Esophagus squamous epithelium (tissue), 5 donors: Measurements from ENCODE around the gene KCNJ18. TPM values are rescaled to one million over a fixed set of nuclear protein-coding genes. Genes with fewer than 3 reads are reported as not detected.
"Not testable (repeated sequence)": the region's sequence is repeated elsewhere in the genome, so short reads cannot be mapped to it uniquely, and the experiment has no call there.

ENCODE experiments used
- DNase-seq: peaks from one replicate; lab custom pipeline; 2025; lab: John Stamatoyannopoulos, UW
- H3K27ac ChIP-seq, 4 donors: fragments of 200-600 bp; sonication (generic); one replicate each; pipeline ENCODE4 v1.5.1; 2016 to 2019; ENCODE audit warnings: mild to moderate bottlenecking in 1 of 4
- H3K27me3 ChIP-seq, 4 donors: fragments of 200-600 bp; sonication (generic); 1 replicate in 3 of 4; 2 replicates in 1 of 4; pipeline versions ENCODE4 v1.5.1 to v1.6.0; 2017 to 2021; ENCODE audit warnings: antibody characterized with exemption in 1 of 4
- H3K36me3 ChIP-seq, 3 donors: fragments of 200-600 bp; sonication (generic); one replicate each; pipeline ENCODE4 v1.5.1; 2016 to 2019
- H3K4me1 ChIP-seq, 3 donors: fragments of 200-600 bp; sonication (generic); one replicate each; pipeline ENCODE4 v1.5.1; 2017 to 2019
- H3K4me3 ChIP-seq, 4 donors: fragments of 200-600 bp; sonication (generic); 1 replicate in 3 of 4; 2 replicates in 1 of 4; pipeline ENCODE4 v1.5.1; 2016 to 2019; ENCODE audit warnings: mild to moderate bottlenecking in 2 of 4, moderate library complexity in 1 of 4
- H3K9me3 ChIP-seq, 3 donors: fragments of 200-600 bp; sonication (generic); one replicate each; pipeline ENCODE4 v1.5.1; 2016 to 2019
- WGBS, 2 donors: methylation state at CpG; one replicate each; pipeline ENCODE4 v1.1.5; 2018; 5-methylcytosine and 5-hydroxymethylcytosine counted together
- intact Hi-C: fragments of 100-400 bp; cut with DNase I; formaldehyde crosslinking; loops from one replicate; pipeline ENCODE4 v1.15.0; 2022
- total RNA-seq, 4 donors: library from RNA; depleted of rRNA; stranded (reverse); fragments of >200 nt; gene quantifications; one replicate each; pipeline ENCODE4 v1.1.0, GENCODE V29; 2016
- donor health status: DM: yes; HTN: yes; CAD: no.

Gene KCNJ18
- under 1 TPM in 1 of 4 donors, not detected in 3; 0.49 TPM for total RNA-seq

DNA sequence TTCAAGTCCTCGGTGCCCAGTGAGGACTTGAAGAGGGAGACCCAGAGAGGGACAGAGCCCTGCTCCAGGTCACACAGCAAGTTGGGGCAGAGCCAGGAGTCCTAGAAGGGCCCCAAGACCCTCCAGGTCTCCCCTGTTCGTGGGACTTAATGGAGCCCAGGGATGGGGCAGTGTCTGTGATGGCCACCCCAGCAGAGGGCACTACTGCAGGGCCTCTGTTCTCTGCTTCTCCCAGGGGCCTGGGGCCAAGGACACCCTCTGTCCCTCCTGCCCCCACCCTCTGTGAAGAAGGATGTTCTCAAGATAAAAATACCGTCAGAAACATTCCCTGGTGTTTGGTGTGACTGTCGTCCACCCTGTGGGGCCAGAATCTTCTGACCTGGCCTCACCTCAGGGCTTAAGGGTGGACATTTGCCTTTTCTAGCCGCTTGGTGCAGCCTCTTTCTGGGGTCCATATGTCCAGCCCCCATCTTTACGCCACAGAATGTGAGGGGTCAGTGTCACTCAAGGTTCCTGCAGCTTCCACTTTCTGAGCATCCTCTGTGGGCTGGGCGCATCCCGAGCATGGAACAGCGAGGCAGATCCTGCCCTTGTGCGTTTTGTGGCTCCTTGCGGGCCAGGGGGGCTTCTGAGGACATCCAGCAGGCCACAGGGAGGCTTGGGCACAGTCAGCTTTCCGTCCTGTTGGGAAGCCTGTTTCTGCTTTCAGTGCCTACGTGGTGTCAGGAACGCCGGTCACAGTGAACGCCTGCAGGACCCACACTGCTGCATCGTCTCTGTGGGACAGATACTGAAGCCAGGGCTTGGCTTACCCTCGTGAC is at the start of gene KCNJ18:
Gene KCNJ18, plus strand, starts transcription at position 641 of the 821 bp plus-strand sequence. CDS start 10,264 bp downstream, outside the sequence.
- H3K4me1 ChIP-seq, H3K4me3 ChIP-seq, H3K27ac ChIP-seq, intact Hi-C loops, DNase-seq, H3K27me3 ChIP-seq, H3K9me3 ChIP-seq, H3K36me3 ChIP-seq: not testable (repeated sequence)
- 0 to 69% methylated on average over 1 to 5 of the region's 18 CpGs for WGBS, 2 donors

DNA sequence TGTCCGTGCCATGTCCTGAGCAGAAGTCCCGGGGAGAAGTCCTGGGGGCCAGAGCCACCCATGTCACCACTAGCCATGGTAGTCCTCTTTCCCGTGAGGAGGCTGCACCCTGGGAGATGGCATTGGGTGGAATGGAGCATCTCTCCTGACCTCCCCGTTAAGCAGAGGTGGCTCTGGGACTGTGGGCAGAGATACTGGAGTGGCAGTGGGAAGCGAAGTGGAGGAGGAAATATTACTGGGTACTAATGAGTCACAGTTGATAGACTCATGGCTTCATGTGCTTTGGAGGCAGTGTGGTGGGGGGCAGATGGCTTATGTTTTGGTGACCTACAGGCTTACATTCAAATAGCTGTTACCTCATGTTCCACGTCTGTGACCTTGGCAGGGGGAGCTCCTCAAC is 44.2 kb upstream of the KCNJ18 start:
- WGBS, 2 donors: 17 to 55% methylated on average over 1 to 3 of the region's 6 CpGs
- H3K4me1 ChIP-seq, H3K4me3 ChIP-seq, H3K36me3 ChIP-seq, H3K27me3 ChIP-seq, DNase-seq, intact Hi-C loops, H3K27ac ChIP-seq, H3K9me3 ChIP-seq: not testable (repeated sequence)

DNA sequence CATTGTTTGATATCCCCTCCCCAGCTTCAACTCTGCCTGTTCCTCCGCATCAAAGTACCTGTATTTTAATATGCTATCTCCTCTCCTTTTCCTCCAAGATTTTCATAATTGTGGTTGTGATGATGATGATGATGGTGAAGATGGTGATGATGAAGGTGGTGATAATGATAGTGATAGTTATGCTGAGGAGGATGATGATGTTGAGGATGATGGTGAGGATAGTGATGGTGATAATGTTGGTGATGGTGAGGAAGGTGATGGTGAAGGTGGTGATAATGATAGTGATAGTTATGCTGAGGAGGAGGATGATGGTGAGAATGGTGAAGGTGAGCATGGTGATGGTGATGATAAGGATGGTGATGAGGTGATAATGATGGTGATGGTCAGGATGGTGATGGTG is 42.3 kb upstream of the KCNJ18 start:
- H3K27ac ChIP-seq, intact Hi-C loops, H3K27me3 ChIP-seq, H3K36me3 ChIP-seq, H3K4me1 ChIP-seq, DNase-seq, H3K9me3 ChIP-seq, H3K4me3 ChIP-seq: not testable (repeated sequence)
- 57 to 92% methylated on average over 1 of the region's 1 CpG for WGBS, 2 donors

DNA sequence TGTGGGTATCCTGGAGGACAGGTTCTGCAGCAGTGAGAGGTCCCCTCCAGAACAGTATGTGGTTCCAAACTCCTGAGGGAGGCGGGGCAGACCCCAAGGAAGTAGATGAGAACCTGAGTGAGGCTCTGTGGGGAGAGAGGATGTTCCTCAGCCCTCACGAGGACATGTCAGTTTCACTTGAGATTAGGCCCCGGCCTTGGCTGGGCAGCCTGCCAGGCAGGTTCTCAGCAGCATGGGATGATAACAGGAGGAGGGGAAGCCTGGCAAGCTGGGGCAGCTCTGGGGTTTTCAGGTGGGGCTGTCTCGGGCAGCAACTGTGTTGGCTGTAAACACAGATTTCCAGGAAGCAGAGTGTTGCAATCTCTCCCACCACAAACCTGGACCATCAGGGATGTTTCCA is 40.3 kb upstream of the KCNJ18 start:
- 0 to 38% methylated on average over 2 to 3 of the region's 4 CpGs for WGBS, 2 donors
- H3K27ac ChIP-seq, H3K36me3 ChIP-seq, H3K4me3 ChIP-seq, H3K9me3 ChIP-seq, H3K4me1 ChIP-seq, DNase-seq, H3K27me3 ChIP-seq, intact Hi-C loops: not testable (repeated sequence)

DNA sequence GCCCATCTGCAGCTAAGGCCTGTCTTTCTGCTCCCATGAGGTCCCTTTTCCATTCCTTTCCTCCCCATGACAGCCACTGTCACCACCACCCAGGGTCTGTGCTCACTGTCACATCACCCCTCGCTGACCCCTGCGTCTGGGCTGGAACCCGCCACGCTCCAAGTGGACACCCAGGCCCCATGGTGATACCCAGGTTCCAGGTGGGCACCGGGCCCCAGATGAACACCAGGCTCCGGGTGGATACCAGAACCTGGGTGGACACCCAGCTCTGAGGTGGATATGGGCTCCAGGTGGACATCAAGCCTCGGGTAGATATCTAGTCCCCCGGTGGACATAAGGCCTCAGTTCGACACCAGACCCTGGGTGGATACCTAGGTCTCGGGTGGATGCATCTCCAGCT is 39.1 kb upstream of the KCNJ18 start:
- H3K36me3 ChIP-seq, H3K9me3 ChIP-seq, H3K27me3 ChIP-seq, H3K4me1 ChIP-seq, H3K27ac ChIP-seq, H3K4me3 ChIP-seq, intact Hi-C loops, DNase-seq: not testable (repeated sequence)
- 90% methylated on average over 4 of the region's 10 CpGs; no CpG with 5 or more reads in 1 of the 2 donors for WGBS, 2 donors

DNA sequence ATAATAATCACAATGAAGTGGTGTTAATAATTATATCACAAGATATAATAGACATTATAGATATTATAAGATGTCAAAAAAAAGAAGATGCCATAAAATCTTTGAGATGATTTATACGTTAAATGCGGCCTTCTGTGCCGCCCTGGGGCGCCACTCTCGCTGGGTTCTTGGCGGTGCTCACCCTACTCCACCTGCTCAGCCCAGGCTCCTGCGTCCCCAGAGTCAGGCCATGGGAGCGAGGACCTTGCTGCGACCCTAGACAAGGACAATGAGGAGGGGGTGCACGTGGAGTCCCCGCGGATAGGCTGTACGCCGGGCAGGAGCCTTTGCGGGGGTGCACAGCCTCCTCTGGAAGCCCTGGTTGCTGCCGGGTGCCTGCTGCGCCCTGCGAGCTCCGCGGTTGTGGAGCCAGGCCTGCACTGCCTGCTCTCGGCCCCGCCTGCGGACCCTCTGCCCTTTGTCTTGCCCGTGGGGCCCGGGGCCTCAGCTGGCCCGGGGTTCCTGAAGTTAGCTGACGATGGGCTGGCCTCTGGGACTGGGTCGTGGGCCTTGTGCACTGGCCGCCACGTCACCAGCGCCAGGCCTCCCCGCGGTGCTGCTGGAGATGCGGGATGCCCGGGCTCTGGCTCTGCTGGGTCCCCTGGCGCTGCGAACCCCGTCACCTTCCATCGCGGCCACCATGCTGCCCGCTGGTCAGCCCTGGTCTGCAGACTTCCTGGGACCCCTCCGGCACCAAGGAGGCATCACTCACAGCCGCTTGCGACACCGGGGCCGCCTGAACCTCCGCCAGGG is 35.6 kb upstream of the KCNJ18 start:
- H3K27ac ChIP-seq, H3K27me3 ChIP-seq, H3K36me3 ChIP-seq, H3K9me3 ChIP-seq, intact Hi-C loops, DNase-seq, H3K4me1 ChIP-seq, H3K4me3 ChIP-seq: not testable (repeated sequence)
- WGBS, 2 donors: 76 to 88% methylated on average over 20 to 23 of the region's 47 CpGs

DNA sequence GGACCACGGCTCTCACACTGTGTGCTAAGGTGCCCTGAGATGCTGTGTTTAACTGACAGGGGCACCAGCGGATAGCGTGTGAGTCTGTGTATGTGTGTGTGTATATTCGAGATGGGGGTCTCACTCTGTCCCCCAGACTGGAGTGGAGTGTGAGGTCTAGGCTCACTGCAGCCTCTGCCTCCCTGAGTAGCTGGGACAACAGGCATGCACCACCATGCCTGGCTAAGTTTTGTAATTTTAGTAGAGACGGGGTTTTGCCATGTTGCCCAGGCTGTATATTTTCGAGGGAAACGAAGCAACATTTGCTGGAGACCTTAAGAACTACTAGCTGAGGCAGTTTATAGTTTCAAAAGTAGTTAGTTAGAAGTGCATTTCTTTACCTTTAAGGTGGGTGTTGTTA is 32.7 kb upstream of the KCNJ18 start:
- H3K27me3 ChIP-seq, H3K27ac ChIP-seq, H3K36me3 ChIP-seq, DNase-seq, H3K4me3 ChIP-seq, intact Hi-C loops, H3K4me1 ChIP-seq, H3K9me3 ChIP-seq: not testable (repeated sequence)
- 23 to 50% methylated on average over 4 to 6 of the region's 7 CpGs for WGBS, 2 donors

DNA sequence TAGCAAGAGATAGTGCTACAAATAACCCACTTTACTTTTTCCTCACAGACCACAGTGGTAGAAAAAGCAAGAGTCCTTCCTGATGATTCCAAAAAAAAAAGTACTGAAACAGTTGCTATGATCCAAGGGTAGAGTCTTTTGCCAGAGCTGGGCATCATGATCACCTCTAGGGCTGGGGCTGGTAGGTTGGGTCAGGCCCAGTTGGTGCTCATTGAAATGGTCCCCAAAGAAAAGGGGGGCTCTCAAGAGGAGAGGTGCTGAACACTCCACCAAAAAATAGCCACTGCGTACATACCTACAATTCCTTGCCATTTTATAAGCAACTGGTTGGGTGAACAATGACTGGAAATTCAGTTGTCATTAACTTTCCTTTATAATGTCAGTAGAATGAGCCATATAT is 30.9 kb upstream of the KCNJ18 start:
- H3K4me1 ChIP-seq, H3K27ac ChIP-seq, H3K9me3 ChIP-seq, DNase-seq, H3K27me3 ChIP-seq, intact Hi-C loops, H3K36me3 ChIP-seq, H3K4me3 ChIP-seq: not testable (repeated sequence)
- 36 to 64% methylated on average over 1 of the region's 1 CpG for WGBS, 2 donors

DNA sequence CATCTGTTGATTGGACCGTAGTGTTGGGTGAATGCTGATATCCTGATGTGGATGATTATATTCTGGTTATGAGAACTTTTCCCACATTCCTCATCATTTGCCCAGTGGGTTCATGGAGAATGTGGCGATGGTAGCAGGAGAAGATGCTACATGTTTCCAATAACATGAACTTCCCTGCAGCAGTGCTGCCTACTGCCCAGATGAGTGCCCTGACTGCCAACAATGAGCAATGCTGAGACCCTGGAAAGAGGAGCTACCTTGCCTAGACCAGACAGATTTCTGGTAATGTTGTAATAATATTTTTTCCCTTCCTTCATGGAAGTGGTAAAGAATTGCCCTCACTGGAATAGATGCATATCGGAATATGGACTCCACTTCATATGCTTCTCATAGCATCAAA is 29.2 kb upstream of the KCNJ18 start:
- H3K36me3 ChIP-seq, H3K9me3 ChIP-seq, H3K27me3 ChIP-seq, intact Hi-C loops, H3K27ac ChIP-seq, H3K4me3 ChIP-seq, DNase-seq: not testable (repeated sequence)
- H3K4me1 ChIP-seq: peaks cover 0 to 14% (median 0%) of the 10 kb centered on the region in 3 donors
- WGBS, 2 donors: 62 to 63% methylated on average over 3 of the region's 3 CpGs

DNA sequence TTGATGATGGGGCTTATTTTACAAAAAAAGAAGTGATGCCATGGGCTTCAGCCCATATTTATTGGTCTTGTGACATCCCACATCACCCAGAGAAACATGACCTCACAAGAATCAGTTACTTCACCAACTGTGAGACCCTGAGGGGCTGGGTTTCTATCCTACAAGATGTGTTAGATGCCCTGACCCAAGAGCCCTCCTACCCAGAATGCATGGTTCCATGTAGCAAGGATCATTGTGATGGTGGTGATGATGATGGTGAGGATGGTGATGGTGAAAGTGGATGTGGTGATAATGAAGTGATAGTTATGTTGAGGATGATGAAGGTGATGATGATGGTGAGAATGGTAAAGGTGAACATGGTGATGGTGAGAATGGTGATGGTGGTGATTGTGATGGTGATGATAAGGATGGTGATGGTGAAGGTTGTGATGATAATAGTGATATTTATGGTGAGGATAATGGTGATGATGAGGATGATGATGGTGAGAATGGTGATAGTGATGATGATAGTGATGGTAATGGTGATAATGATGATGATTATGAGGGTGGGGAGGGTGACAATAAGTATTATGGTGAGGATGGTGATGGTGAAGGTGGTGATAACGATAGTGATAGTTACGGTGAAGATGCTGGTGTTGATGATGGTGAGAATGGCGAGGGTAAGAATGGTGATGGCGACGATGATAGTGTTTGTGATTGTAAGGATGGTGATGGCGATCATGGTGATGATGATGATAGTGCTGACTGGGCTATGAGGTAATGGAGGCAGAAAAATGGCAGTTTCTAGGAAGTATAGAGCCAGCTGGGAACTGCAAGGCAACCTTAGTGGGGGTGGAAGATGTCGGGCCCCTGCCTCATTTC is 28.5 kb upstream of the KCNJ18 start:
- WGBS, 2 donors: 49 to 54% methylated on average over 7 of the region's 7 CpGs
- peaks cover 0 to 14% (median 0%) of the 10 kb centered on the region in 3 donors for H3K4me1 ChIP-seq
- H3K27me3 ChIP-seq, H3K4me3 ChIP-seq, H3K9me3 ChIP-seq, H3K27ac ChIP-seq, DNase-seq, H3K36me3 ChIP-seq, intact Hi-C loops: not testable (repeated sequence)

DNA sequence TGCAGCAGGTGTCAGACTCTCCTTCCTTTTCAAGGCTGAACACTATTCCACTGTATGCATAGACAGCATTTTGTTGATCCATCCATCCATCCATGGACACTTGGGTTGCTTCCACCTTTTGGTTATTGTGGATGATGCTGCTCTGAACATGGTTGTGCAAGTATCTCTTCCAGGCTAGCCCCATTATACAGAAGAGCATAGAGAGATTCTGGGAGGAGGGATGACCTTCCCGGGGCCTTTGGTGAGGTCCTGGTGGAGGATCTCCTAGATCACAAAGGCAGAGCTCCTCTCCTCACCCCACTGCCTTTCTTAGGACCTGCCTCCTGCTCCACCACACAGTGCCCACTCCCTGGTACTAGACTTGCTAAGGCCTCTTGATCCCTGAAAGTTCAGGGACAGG is 27.2 kb upstream of the KCNJ18 start:
- DNase-seq, H3K27ac ChIP-seq, H3K36me3 ChIP-seq, H3K9me3 ChIP-seq, intact Hi-C loops, H3K4me3 ChIP-seq: not testable (repeated sequence)
- WGBS, 2 donors: 57 to 75% methylated on average over 1 of the region's 1 CpG
- peaks cover 0 to 14% (median 0%) of the 10 kb centered on the region in 3 donors for H3K4me1 ChIP-seq
- H3K27me3 ChIP-seq: peaks cover 0 to 17% (median 0%) of the 10 kb centered on the region in 4 donors

DNA sequence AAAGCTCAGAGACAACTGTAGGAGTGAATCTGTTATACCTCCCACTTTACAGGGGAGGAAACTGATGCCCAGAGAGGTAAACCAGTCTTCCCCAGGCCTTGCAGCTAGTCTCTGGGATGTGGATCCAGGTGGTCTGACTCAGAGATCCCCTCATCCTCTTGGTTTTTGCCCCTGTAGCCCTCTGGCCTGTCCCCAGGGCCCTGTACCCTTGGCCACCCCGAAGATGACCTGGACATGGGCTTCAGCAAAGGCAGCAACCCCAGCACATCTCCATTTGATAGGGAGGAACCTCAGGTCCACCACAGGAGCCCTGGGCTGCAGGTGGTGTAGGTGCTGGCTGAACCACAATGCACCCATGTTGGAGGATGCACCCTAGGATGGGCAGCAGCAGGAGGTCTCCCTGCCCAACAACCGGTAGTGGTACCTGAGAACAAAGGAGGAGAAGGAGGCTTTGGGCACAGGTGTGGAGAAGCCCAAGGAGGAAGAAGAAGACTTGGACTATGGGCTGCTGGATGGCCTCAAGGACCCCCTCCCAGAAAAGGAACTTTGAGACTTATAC is 26.3 kb upstream of the KCNJ18 start:
- Histone ChIP-seq H3K4me1 (peaks cover 0 to 14% (median 0%) of the 10 kb centered on the region in 3 donors), H3K27me3 (peaks cover 0 to 17% (median 0%) of the 10 kb centered on the region in 4 donors)
- H3K9me3 ChIP-seq, H3K36me3 ChIP-seq, H3K27ac ChIP-seq, H3K4me3 ChIP-seq, DNase-seq, intact Hi-C loops: not testable (repeated sequence)
- 50 to 60% methylated on average over 1 of the region's 2 CpGs for WGBS, 2 donors
